GM12878 (cell line): ENCODE measurements around the gene TNNT1. TPM values are rescaled to one million over a fixed set of nuclear protein-coding genes. Genes with fewer than 3 reads are reported as not detected.
A peak's percentile ranks its signal among the peaks of the same experiment; 100 is the strongest.

Experiments
- ASH2L ChIP-seq: fragments of 300-600, 200-600 bp; sonication (generic); IDR thresholded peaks from 2 replicates; pipeline ENCODE4 v1.6.1; 2017; ENCODE audit warnings: low read depth, mild to moderate bottlenecking, borderline replicate concordance
- CEBPZ ChIP-seq: fragments of 150-350 bp; IDR thresholded peaks from 2 replicates; pipeline ENCODE4 v1.6.1; 2016; ENCODE audit warnings: low read depth, low read length
- E4F1 ChIP-seq: fragments of 450-650 bp; IDR thresholded peaks from 2 replicates; pipeline ENCODE4 v1.6.1; 2018; ENCODE audit warnings: borderline replicate concordance, mild to moderate bottlenecking; ENCODE audit not compliant: partially characterized antibody
- EED ChIP-seq: sonication (generic); IDR thresholded peaks from 2 replicates; pipeline ENCODE4 v1.6.1; 2016; ENCODE audit warnings: antibody characterized with exemption, low read depth
- POLR2AphosphoS2 ChIP-seq: IDR thresholded peaks from 2 replicates; pipeline ENCODE4 v1.6.1; 2011; ENCODE audit warnings: low read depth, mild to moderate bottlenecking, low read length, improper control_type of control experiment, moderate library complexity
- POLR2AphosphoS5 ChIP-seq: IDR thresholded peaks from 2 replicates; pipeline ENCODE4 v1.6.1; 2011; ENCODE audit warnings: mild to moderate bottlenecking, low read length, inconsistent platforms
- REST ChIP-seq: IDR thresholded peaks from 2 replicates; pipeline ENCODE4 v1.6.1; 2012; ENCODE audit warnings: mild to moderate bottlenecking, low read depth, low read length
- SP1 ChIP-seq: IDR thresholded peaks from one replicate; pipeline ENCODE4 v1.6.1; 2011; ENCODE audit warnings: low read depth, low read length
- SREBF1 ChIP-seq: IDR thresholded peaks from 2 replicates; pipeline ENCODE4 v1.6.1; 2012; ENCODE audit warnings: mild to moderate bottlenecking, low read length
- TBL1XR1 ChIP-seq: IDR thresholded peaks from 2 replicates; pipeline ENCODE4 v1.6.1; 2012; ENCODE audit warnings: low read depth, low read length, improper control_type of control experiment
- USF2 ChIP-seq: IDR thresholded peaks from 2 replicates; pipeline ENCODE4 v1.6.1; 2011; ENCODE audit warnings: low read depth, low read length, improper control_type of control experiment, borderline replicate concordance
- ZBTB11 ChIP-seq: fragments of 450-650 bp; formaldehyde crosslinking; IDR thresholded peaks from 2 replicates; pipeline ENCODE4 v1.5.0; 2022; ENCODE audit warnings: mild to moderate bottlenecking, missing genetic modification characterization
- ZNF207 ChIP-seq: fragments of 450-650 bp; IDR thresholded peaks from 2 replicates; pipeline ENCODE4 v1.6.1; 2014; ENCODE audit warnings: antibody characterized with exemption, mild to moderate bottlenecking, borderline replicate concordance
- ZSCAN29 ChIP-seq: fragments of 450-650 bp; IDR thresholded peaks from 2 replicates; pipeline ENCODE4 v1.6.1; 2017; ENCODE audit warnings: mild to moderate bottlenecking, moderate library complexity
- polyA plus RNA-seq, 11 experiments: library from polyadenylated mRNA; depleted of rRNA in 4 of 11; unstranded in 6 of 11; stranded (reverse) in 5 of 11; fragments of >200 nt; fragmentation: Nextera tagmentation in 4 of 11; fragmentation: Illumina TruSeq in 1 of 11; extraction: Ambion mirVana in 4 of 11; extraction: Trizol in 1 of 11; gene quantifications; 1 replicate in 1 of 11; 2 replicates in 10 of 11; pipeline versions ENCODE4 v1.2.1 to v1.2.3, GENCODE V29; 2011 to 2016; ENCODE audit warnings: inconsistent platforms in 2 of 11, missing spikeins in 2 of 11, low read depth in 1 of 11
- total RNA-seq, 4 experiments: library from RNA; depleted of rRNA in 3 of 4; stranded (reverse); fragments of >200 nt in 3 of 4; fragmentation: Illumina TruSeq in 1 of 4; extraction: Trizol in 1 of 4; gene quantifications; 2 replicates each; pipeline versions ENCODE4 v1.2.1 to v1.2.3, GENCODE V29; 2013 to 2021

TNNT1 gene
- total and polyA plus RNA-seq, 10 of the 15 experiments (the other 5 are each of a cell fraction or from before 2014, with no cell fraction given), result 0.26 to 0.62 (median 0.37) TPM; not detected in 7

- TF ChIP-seq CEBPZ, result no peak
- 0 out of 2 replicates have a peak, but pooled peaks have one; percentile 19 for TF ChIP-seq ZNF207
- no peak for TF ChIP-seq SREBF1
- TF ChIP-seq ZBTB11 (CRISPR knock-in tag), result no peak
- TF ChIP-seq SP1, result peak; percentile 91
- no peak for TF ChIP-seq ZSCAN29
- TF ChIP-seq REST, result no peak
- TF ChIP-seq TBL1XR1, result 0 out of 2 replicates have a peak, but pooled peaks have one; percentile 11
- TF ChIP-seq POLR2AphosphoS5, result no peak
- peak; percentile 60 for TF ChIP-seq E4F1
- TF ChIP-seq USF2, result no peak
- TF ChIP-seq EED, result peak; percentile 59; the same call in 1 of the 2 replicates
- no peak for TF ChIP-seq POLR2AphosphoS2
- no peak for TF ChIP-seq ASH2L
These were observed 30.0 kb upstream of the TNNT1 start (continued) for GRCh38 chr19:55178781-55179599.
